ENCODE data around the gene ACP2. TPM values are rescaled to one million over a fixed set of nuclear protein-coding genes. Genes with fewer than 3 reads are reported as not detected.

Gene ACP2
- total and polyA plus RNA-seq, 2 donors: 14.3 to 30.0 TPM

- Histone ChIP-seq H3K27me3 (ENCODE audit: control insufficient read depth in 2 of 2, insufficient read depth in 1 of 2, low read length in 1 of 2) (no peaks in the 10 kb centered on the region), H3K4me1 (ENCODE audit: control insufficient read depth in 2 of 2, insufficient read depth in 2 of 2, low read length in 2 of 2) (peaks cover 12 to 37% of the 10 kb centered on the region in 2 donors), H3K27ac (ENCODE audit: low read depth in 1 of 2, low read length in 1 of 2) (peak overlapping the region; percentile 86), H3K36me3 (ENCODE audit: control insufficient read depth in 2 of 2, insufficient read depth in 2 of 2, low read length in 1 of 2) (peaks cover 17 to 18% of the 10 kb centered on the region in 2 donors), H3K9me3 (ENCODE audit: control insufficient read depth in 2 of 2, insufficient read depth in 1 of 2, low read length in 1 of 2) (no peaks in the 10 kb centered on the region), H3K4me3 (ENCODE audit: low read length in 2 of 2) (peak overlapping the region; percentile 67 to 82)
- peak in 1 of 9 donors; percentile 50 for DNase-seq (ENCODE audit: low read depth in 6 of 9, low spot score in 9 of 9)
- 2% methylated on average over 34 of the region's 34 CpGs for WGBS
Observed at GRCh38 chr11:47270331-47271271, 22.0 kb upstream of the ACP2 start.

GRCh38 chr11:47269829-47270305, 21.3 kb upstream of the ACP2 start, which contains the start of gene MADD:
Gene MADD, plus strand, starts transcription at chr11:47270133.
- H3K27ac ChIP-seq (ENCODE audit: low read depth in 1 of 2, low read length in 1 of 2): peak within 1 kb of the TSS; percentile 99
- peaks cover 12 to 40% of the 10 kb centered on the region in 2 donors for H3K4me1 ChIP-seq (ENCODE audit: control insufficient read depth in 2 of 2, insufficient read depth in 2 of 2, low read length in 2 of 2)
- WGBS: under 1% methylated on average over 57 of the region's 57 CpGs
- peaks cover 9 to 12% of the 10 kb centered on the region in 2 donors for H3K36me3 ChIP-seq (ENCODE audit: control insufficient read depth in 2 of 2, insufficient read depth in 2 of 2, low read length in 1 of 2)
- H3K4me3 ChIP-seq (ENCODE audit: low read length in 2 of 2): peak within 1 kb of the TSS; percentile 68 to 82
- peak; percentile 69 to 95 (median 88) for DNase-seq (ENCODE audit: low read depth in 6 of 9, low spot score in 9 of 9)
- H3K27me3 ChIP-seq (ENCODE audit: control insufficient read depth in 2 of 2, insufficient read depth in 1 of 2, low read length in 1 of 2): no peaks in the 10 kb centered on the region
- H3K9me3 ChIP-seq (ENCODE audit: control insufficient read depth in 2 of 2, insufficient read depth in 1 of 2, low read length in 1 of 2): no peaks in the 10 kb centered on the region

GRCh38 chr11:47269002-47269828, 20.6 kb upstream of the ACP2 start:
- peak in 7 of 9 donors; percentile 76 to 92 (median 81) for DNase-seq (ENCODE audit: low read depth in 6 of 9, low spot score in 9 of 9)
- Histone ChIP-seq H3K9me3 (ENCODE audit: control insufficient read depth in 2 of 2, insufficient read depth in 1 of 2, low read length in 1 of 2) (no peaks in the 10 kb centered on the region), H3K4me3 (ENCODE audit: low read length in 2 of 2) (peak overlapping the region; percentile 68 to 82), H3K36me3 (ENCODE audit: control insufficient read depth in 2 of 2, insufficient read depth in 2 of 2, low read length in 1 of 2) (peaks cover 3 to 5% of the 10 kb centered on the region in 2 donors), H3K4me1 (ENCODE audit: control insufficient read depth in 2 of 2, insufficient read depth in 2 of 2, low read length in 2 of 2) (peaks cover 12 to 40% of the 10 kb centered on the region in 2 donors), H3K27ac (ENCODE audit: low read depth in 1 of 2, low read length in 1 of 2) (peak overlapping the region; percentile 99), H3K27me3 (ENCODE audit: control insufficient read depth in 2 of 2, insufficient read depth in 1 of 2, low read length in 1 of 2) (no peaks in the 10 kb centered on the region)
- under 1% methylated on average over 52 of the region's 52 CpGs for WGBS

- peak overlapping the region; percentile 47 to 99 for H3K27ac ChIP-seq (ENCODE audit: low read depth in 1 of 2, low read length in 1 of 2)
- no peaks in the 10 kb centered on the region for H3K27me3 ChIP-seq (ENCODE audit: control insufficient read depth in 2 of 2, insufficient read depth in 1 of 2, low read length in 1 of 2)
- peaks cover 12 to 40% of the 10 kb centered on the region in 2 donors for H3K4me1 ChIP-seq (ENCODE audit: control insufficient read depth in 2 of 2, insufficient read depth in 2 of 2, low read length in 2 of 2)
- 53% methylated on average over 13 of the region's 13 CpGs for WGBS
- no peaks in the 10 kb centered on the region for H3K9me3 ChIP-seq (ENCODE audit: control insufficient read depth in 2 of 2, insufficient read depth in 1 of 2, low read length in 1 of 2)
- DNase-seq (ENCODE audit: low read depth in 6 of 9, low spot score in 9 of 9): no peak
- H3K36me3 ChIP-seq (ENCODE audit: control insufficient read depth in 2 of 2, insufficient read depth in 2 of 2, low read length in 1 of 2): peaks cover 0 to under 1% of the 10 kb centered on the region in 2 donors
- peak overlapping the region; percentile 68 to 82 for H3K4me3 ChIP-seq (ENCODE audit: low read length in 2 of 2)
Observed at GRCh38 chr11:47268448-47269001, 19.9 kb upstream of the ACP2 start.

DNA sequence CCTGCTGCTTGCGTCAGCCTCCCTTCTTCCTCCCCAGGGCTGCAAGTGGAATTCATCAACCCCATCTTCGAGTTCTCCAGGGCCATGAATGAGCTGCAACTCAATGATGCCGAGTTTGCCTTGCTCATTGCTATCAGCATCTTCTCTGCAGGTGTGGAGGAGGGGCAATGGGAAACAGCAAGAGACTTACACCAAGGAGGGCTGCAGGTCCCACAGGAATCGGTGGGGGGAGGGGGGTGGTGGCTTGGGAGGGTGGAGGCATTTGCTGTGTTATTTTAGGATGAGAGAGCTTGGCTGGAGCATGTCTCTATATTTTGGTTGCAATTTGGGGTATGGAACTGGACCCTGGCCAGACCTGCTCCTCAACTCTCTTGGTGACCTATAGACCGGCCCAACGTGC, 19.3 kb upstream of the ACP2 start:
- DNase-seq (ENCODE audit: low read depth in 6 of 9, low spot score in 9 of 9): no peak
- H3K27me3 ChIP-seq (ENCODE audit: control insufficient read depth in 2 of 2, insufficient read depth in 1 of 2, low read length in 1 of 2): no peaks in the 10 kb centered on the region
- no peaks in the 10 kb centered on the region for H3K9me3 ChIP-seq (ENCODE audit: control insufficient read depth in 2 of 2, insufficient read depth in 1 of 2, low read length in 1 of 2)
- H3K27ac ChIP-seq (ENCODE audit: low read depth in 1 of 2, low read length in 1 of 2): peak overlapping the region in 1 of 2 donors; percentile 99
- peaks cover 12 to 40% of the 10 kb centered on the region in 2 donors for H3K4me1 ChIP-seq (ENCODE audit: control insufficient read depth in 2 of 2, insufficient read depth in 2 of 2, low read length in 2 of 2)
- no peak overlapping the region for H3K4me3 ChIP-seq (ENCODE audit: low read length in 2 of 2)
- 83% methylated on average over 6 of the region's 6 CpGs for WGBS
- no peaks in the 10 kb centered on the region for H3K36me3 ChIP-seq (ENCODE audit: control insufficient read depth in 2 of 2, insufficient read depth in 2 of 2, low read length in 1 of 2)

DNA sequence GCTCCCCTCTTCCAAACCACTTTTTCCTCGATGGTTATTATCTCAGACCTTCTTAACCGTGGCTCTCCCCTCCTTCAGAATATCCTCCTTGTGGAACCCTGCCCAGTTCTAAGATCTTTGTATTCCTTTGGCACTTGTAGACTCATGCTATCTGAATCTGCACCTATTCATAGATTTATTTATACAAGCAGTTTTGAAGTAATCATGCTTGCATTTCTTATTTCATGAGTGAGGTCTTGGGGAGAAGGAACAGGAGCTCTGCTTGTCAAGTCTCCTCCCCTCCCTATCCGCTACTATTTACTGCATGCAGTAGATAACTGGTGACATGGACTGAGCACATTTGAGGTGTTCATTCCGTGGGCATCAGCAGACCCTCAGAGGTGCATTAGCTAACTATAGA, 15.9 kb upstream of the ACP2 start:
- no peaks in the 10 kb centered on the region for H3K9me3 ChIP-seq (ENCODE audit: control insufficient read depth in 2 of 2, insufficient read depth in 1 of 2, low read length in 1 of 2)
- no peak for DNase-seq (ENCODE audit: low read depth in 6 of 9, low spot score in 9 of 9)
- WGBS: 98% methylated on average over 4 of the region's 4 CpGs
- peaks cover 0 to 2% of the 10 kb centered on the region in 2 donors for H3K36me3 ChIP-seq (ENCODE audit: control insufficient read depth in 2 of 2, insufficient read depth in 2 of 2, low read length in 1 of 2)
- no peak overlapping the region for H3K4me3 ChIP-seq (ENCODE audit: low read length in 2 of 2)
- no peak overlapping the region for H3K27ac ChIP-seq (ENCODE audit: low read depth in 1 of 2, low read length in 1 of 2)
- peaks cover 3 to 24% of the 10 kb centered on the region in 2 donors for H3K4me1 ChIP-seq (ENCODE audit: control insufficient read depth in 2 of 2, insufficient read depth in 2 of 2, low read length in 2 of 2)
- no peaks in the 10 kb centered on the region for H3K27me3 ChIP-seq (ENCODE audit: control insufficient read depth in 2 of 2, insufficient read depth in 1 of 2, low read length in 1 of 2)

GRCh38 chr11:47264119-47264518, 15.5 kb upstream of the ACP2 start:
- H3K9me3 ChIP-seq (ENCODE audit: control insufficient read depth in 2 of 2, insufficient read depth in 1 of 2, low read length in 1 of 2): no peaks in the 10 kb centered on the region
- 98% methylated on average over 6 of the region's 6 CpGs for WGBS
- H3K4me3 ChIP-seq (ENCODE audit: low read length in 2 of 2): no peak overlapping the region
- peaks cover 0 to 2% of the 10 kb centered on the region in 2 donors for H3K36me3 ChIP-seq (ENCODE audit: control insufficient read depth in 2 of 2, insufficient read depth in 2 of 2, low read length in 1 of 2)
- H3K27me3 ChIP-seq (ENCODE audit: control insufficient read depth in 2 of 2, insufficient read depth in 1 of 2, low read length in 1 of 2): no peaks in the 10 kb centered on the region
- no peak for DNase-seq (ENCODE audit: low read depth in 6 of 9, low spot score in 9 of 9)
- H3K4me1 ChIP-seq (ENCODE audit: control insufficient read depth in 2 of 2, insufficient read depth in 2 of 2, low read length in 2 of 2): peaks cover 5 to 26% of the 10 kb centered on the region in 2 donors
- H3K27ac ChIP-seq (ENCODE audit: low read depth in 1 of 2, low read length in 1 of 2): no peak overlapping the region

DNA sequence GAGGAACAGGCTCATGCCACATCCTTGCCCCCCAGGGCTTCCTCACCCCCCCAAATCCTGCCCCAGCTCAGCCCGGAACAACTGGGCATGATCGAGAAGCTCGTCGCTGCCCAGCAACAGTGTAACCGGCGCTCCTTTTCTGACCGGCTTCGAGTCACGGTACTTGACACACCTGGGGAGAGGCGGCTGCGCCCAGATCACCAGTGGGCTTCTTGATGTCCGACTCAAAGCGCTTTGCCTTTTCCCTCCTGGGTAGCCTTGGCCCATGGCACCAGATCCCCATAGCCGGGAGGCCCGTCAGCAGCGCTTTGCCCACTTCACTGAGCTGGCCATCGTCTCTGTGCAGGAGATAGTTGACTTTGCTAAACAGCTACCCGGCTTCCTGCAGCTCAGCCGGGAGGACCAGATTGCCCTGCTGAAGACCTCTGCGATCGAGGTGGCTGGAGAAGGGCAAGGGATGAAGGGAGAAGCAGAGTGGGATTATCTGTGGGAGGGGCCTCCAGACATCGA, 12.7 kb upstream of the ACP2 start:
- no peaks in the 10 kb centered on the region for H3K9me3 ChIP-seq (ENCODE audit: control insufficient read depth in 2 of 2, insufficient read depth in 1 of 2, low read length in 1 of 2)
- no peak for DNase-seq (ENCODE audit: low read depth in 6 of 9, low spot score in 9 of 9)
- WGBS: 96% methylated on average over 22 of the region's 22 CpGs
- H3K36me3 ChIP-seq (ENCODE audit: control insufficient read depth in 2 of 2, insufficient read depth in 2 of 2, low read length in 1 of 2): peaks cover 0 to 2% of the 10 kb centered on the region in 2 donors
- no peak overlapping the region for H3K4me3 ChIP-seq (ENCODE audit: low read length in 2 of 2)
- peaks cover 5 to 12% of the 10 kb centered on the region in 2 donors for H3K4me1 ChIP-seq (ENCODE audit: control insufficient read depth in 2 of 2, insufficient read depth in 2 of 2, low read length in 2 of 2)
- no peak overlapping the region for H3K27ac ChIP-seq (ENCODE audit: low read depth in 1 of 2, low read length in 1 of 2)
- no peaks in the 10 kb centered on the region for H3K27me3 ChIP-seq (ENCODE audit: control insufficient read depth in 2 of 2, insufficient read depth in 1 of 2, low read length in 1 of 2)
